T-helper 9 cell (primary cell): Measurements from ENCODE around the gene SERF1A.
"Not testable (repeated sequence)": the region's sequence is repeated elsewhere in the genome, so short reads cannot be mapped to it uniquely, and the experiment has no call there.

Experiments
- DNase-seq: peaks from one replicate; pipeline ENCODE4 v3.0.0-alpha.2; 2020
- total RNA-seq, 2 donors: gene quantifications; one replicate each; lab custom pipeline; 2026; lab: John Stamatoyannopoulos, UW

Gene SERF1A
- 0.07 to 0.24 reads per million in 2 donors for total RNA-seq

- DNase-seq, result not testable (repeated sequence)
Observed at GRCh38 chr5:70900533-70901271, at the start of gene SERF1A. SERF1A (plus strand) TSS chr5:70900669; CDS start chr5:70900870, 201 bp downstream.

- DNase-seq, result not testable (repeated sequence)
Observed at GRCh38 chr5:70866778-70867177, 33.7 kb upstream of the SERF1A start.

- not testable (repeated sequence) for DNase-seq
Observed at GRCh38 chr5:70870626-70871025, 29.8 kb upstream of the SERF1A start.

GRCh38 chr5:70896076-70896475 is 4.4 kb upstream of the SERF1A start:
- not testable (repeated sequence) for DNase-seq

GRCh38 chr5:70901272-70901571 is 753 bp downstream of the SERF1A start:
- not testable (repeated sequence) for DNase-seq

GRCh38 chr5:70906624-70907023 is 6.2 kb downstream of the SERF1A start:
- not testable (repeated sequence) for DNase-seq

GRCh38 chr5:70916829-70917228 is 16.4 kb downstream of the SERF1A start:
- not testable (repeated sequence) for DNase-seq

- not testable (repeated sequence) for DNase-seq
Observed at GRCh38 chr5:70925211-70925562, 24.7 kb downstream of the SERF1A start.

- DNase-seq, result not testable (repeated sequence)
Observed at GRCh38 chr5:70931709-70932368, 31.4 kb downstream of the SERF1A start.

- DNase-seq, result not testable (repeated sequence)
Observed at GRCh38 chr5:70932560-70932959, 32.1 kb downstream of the SERF1A start.

GRCh38 chr5:70953068-70953467 is 52.6 kb downstream of the SERF1A start:
- DNase-seq, result not testable (repeated sequence)
